HS-27A (cell line): ENCODE results near the gene NOTCH3.

Source experiments
- DNase-seq: peaks from one replicate; pipeline ENCODE4 v3.0.0-alpha.2; 2012; ENCODE audit warnings: low read depth, missing footprints

Gene NOTCH3

DNA sequence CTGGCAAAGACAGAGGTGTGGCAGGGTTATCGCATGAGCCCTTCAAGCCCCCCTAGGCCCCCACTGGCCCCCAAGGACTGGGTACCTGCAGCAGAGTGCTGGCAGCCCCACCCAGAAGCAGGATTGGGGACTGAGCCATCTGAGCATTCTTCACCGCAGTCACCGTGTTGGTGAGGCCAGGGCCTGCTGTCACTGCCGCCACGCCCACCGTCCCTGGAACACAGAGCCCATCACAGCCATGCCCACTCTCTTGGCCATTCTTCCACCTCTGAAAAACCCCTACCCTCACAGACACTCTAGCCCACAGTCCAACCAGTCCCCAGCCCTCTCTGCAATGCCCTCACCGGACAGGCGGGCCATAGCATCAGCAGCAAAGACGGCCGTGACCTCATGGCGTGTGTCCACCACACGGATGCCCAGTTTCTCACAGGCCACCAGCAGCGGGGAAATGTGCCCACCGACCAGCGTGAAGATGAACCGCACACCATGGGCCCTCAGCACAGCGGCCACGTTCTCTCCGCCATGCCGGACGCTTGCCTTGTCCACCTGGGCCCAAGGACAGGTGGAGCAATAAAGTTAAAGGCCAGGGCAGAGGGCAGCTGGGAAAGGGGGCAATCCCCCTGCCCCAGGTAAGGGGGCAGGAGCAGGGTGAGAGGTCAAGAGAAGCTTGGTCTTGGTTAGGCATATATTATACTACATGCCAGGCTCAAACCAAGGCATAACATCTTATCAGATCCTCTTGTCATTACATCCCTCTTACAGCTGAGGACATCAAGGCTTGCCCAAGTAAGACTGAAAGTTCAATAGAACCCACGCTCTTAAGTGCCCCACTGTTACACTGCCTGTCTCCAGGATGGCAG is 77.5 kb downstream of the NOTCH3 start:
- DNase-seq = no peak

DNA sequence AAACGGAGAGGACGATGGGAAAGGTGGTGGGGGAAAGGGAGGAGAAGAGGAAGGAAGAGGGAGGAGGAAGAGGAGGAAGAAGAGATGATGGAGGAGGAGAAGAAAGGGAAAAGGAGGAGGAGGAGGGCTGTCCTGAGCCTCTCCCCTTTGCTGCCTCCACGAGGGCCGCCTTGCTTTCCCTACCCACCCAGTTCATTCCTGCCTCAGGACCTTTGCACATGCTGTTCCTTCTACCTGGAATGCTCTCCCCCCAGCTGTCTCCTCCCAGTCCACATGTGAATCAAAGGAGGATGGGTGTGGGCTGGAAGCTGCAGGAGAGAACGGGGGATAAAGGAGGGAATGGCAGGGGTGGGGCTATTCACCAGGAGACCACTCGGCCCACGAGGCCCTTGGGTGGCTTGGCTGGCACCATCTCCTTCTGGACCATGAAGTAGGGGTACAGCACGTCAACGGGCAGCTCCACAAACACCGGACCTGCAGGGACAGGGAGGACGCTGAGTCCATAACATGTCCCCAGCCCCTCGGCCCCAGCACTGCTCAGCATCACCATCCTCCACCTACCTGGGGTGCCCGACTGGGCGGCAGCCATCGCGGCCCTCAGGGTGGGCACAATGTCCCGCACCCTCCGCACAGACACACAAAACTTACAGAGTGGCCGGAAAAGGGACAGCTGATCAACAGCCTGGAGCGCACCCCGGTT is 78.3 kb downstream of the NOTCH3 start:
- no peak for DNase-seq

- no peak for DNase-seq
These were observed 80.4 kb downstream of the NOTCH3 start for GRCh38 chr19:15120135-15121026.

GRCh38 chr19:15118789-15119494 is 81.9 kb downstream of the NOTCH3 start:
- no peak for DNase-seq

DNA sequence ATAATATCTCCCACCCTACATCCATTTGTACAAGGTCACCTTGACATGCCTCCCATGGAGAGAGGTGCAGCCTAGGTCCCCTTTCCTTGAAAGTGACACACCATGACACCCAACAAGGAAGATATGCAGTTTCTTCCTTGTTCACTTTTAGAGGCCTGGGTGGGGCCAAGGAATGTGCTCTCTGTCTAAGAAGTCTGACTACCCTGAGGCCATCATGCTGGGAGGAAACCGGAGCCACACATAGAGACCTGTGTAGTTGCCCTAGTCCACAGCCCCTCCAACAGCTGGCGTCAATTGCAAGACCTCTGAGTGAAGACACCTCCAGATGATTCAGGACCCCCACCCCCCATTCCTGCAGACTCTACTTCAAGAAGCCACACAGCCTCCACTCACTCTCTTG is 82.5 kb downstream of the NOTCH3 start:
- DNase-seq = no peak

DNA sequence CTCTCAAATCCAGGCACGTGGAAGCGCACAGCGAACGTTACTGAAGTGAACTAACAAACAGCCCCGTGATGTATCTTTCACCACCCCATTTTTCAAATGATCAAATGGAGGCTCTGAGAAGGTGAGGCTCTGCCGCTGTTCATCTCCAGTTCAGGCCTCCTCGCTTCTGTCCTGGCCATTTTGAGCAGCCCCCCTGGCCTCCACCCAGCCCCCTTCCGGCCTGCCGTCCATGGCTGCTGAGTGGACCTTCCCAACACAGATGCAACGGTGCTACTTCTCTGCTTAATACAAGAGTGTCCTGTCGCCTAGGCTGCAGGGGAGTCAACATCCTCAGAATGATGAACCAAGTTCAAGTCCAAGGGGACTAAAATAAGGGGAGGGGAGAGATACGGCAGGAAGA is 83.9 kb downstream of the NOTCH3 start:
- DNase-seq = no peak

GRCh38 chr19:15115762-15116615 is 84.8 kb downstream of the NOTCH3 start:
- no peak for DNase-seq

DNA sequence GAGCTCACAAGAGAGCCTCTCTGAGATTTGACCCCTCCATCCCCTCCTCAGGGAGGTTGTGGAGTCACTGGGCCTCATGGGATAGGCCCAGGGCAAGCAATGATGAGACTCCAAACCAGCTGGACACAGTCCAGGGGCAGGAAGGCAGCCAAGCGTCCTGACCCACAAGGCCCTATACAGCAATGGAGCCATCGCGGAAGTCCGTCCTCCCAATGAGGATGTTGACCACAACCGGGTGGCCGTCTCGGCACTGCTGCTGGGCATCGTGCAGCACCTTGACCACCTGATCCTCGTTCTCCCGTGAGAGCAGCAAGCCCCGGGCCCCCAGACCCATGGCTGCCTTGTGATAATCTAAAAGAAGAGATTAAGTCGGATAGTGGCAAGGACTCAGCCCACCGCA is 85.7 kb downstream of the NOTCH3 start:
- DNase-seq = no peak

DNA sequence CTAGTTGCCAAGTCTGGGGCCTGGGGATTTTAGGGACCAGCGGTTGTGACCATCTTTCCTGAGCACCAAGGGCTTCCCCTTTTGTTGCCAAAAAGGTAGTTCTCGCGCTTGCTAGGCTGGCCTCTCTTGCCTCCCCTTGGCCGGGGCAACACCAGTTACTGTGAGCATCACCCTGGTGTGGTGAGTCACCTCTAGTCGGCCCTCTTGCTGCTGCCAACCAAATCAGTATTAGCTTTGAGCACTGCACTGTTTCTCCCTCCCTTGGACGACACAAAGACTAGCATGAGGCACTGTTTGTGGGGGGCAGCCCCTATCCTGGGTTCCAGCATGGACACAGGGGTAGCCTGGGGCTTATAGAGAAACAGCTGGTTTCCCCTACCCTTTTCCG is 86.6 kb downstream of the NOTCH3 start:
- no peak for DNase-seq

GRCh38 chr19:15113245-15114152 is 87.3 kb downstream of the NOTCH3 start:
- no peak for DNase-seq

GRCh38 chr19:15112385-15112784 is 88.4 kb downstream of the NOTCH3 start:
- DNase-seq = no peak

DNA sequence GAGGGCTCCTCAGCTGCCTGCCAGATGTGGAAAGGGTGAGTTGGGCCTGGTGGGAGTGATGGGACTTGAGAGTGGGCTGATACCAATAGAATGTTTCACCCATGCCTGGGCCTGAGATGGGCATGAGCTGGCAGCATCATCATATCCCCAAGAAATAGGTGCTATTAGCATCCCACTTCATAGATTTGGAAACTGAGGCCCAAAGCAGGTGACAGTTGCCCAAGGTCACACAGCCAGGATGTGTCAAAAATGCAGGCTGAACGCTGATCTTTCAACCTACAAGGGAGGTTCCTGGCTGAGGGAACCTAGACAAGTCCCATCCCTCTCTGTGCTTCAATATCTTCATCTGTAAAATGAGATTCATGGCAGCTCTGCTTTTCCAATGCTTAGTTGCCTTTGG is 89.0 kb downstream of the NOTCH3 start:
- no peak for DNase-seq

DNA sequence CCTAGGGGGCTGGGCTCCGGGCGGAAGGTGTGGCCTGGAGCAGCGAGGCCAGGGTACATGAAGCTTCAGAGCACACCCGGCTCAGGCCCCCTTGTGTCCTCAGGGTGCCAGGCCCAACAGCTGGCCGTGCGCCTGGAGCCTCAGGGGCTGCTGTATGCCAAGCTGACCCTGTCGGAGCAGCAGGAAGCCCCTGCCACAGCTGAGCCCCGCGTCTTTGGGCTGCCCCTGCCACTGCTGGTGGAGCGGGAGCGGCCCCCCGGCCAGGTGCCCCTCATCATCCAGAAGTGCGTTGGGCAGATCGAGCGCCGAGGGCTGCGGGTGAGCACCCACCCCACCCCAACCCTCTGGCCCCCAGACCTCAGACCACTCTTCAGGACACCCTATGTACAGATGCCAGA is 90.4 kb downstream of the NOTCH3 start:
- no peak for DNase-seq

DNA sequence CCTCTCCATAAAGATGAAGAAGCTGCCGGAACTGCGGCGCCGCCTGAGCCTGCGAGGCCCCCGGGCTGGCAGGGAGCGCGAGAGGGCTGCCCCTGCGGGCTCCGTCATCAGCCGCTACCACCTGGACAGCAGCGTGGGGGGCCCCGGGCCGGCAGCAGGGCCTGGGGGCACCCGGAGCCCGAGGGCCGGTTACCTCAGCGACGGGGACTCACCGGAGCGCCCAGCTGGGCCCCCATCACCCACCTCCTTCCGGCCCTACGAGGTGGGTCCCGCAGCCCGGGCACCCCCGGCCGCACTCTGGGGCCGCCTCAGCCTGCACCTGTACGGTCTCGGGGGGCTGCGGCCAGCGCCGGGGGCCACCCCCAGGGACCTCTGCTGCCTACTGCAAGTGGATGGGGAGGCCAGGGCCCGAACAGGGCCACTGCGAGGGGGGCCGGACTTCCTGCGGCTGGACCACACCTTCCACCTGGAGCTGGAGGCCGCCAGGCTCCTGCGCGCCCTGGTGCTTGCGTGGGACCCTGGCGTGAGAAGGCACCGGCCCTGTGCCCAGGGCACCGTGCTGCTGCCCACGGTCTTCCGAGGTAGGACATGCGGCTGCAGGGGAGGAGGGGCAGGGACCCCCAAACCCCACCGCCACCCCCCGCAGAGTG is 90.9 kb downstream of the NOTCH3 start:
- DNase-seq = no peak
